Fibroblast of mammary gland (primary cell): ENCODE measurements around the gene LONP2.
"Not testable (repeated sequence)": the region's sequence is repeated elsewhere in the genome, so short reads cannot be mapped to it uniquely, and the experiment has no call there.

Source experiments
- DNase-seq: peaks from one replicate; pipeline ENCODE4 v3.0.0-alpha.2; 2010; ENCODE audit warnings: low read depth
- H3K4me3 ChIP-seq: 2 replicates; pipeline ENCODE4 v1.5.1; 2011; ENCODE audit warnings: low read depth, mild to moderate bottlenecking, low read length, moderate library complexity; ENCODE audit not compliant: control insufficient read depth
- CTCF ChIP-seq: conservative IDR thresholded peaks from 2 replicates; pipeline ENCODE4 v1.5.1; 2011; ENCODE audit warnings: low read depth, low read length, inconsistent platforms; ENCODE audit not compliant: control insufficient read depth, insufficient read depth

LONP2 gene

GRCh38 chr16:48235556-48236136 lies 8.5 kb upstream of the LONP2 start:
- no peak for TF ChIP-seq CTCF
- no peak overlapping the region for H3K4me3 ChIP-seq
- peak; percentile 61 for DNase-seq

GRCh38 chr16:48236286-48236685 lies 7.8 kb upstream of the LONP2 start:
- no peak for DNase-seq
- TF ChIP-seq CTCF: no peak
- H3K4me3 ChIP-seq: no peak overlapping the region

GRCh38 chr16:48240147-48240546 lies 4.0 kb upstream of the LONP2 start:
- H3K4me3 ChIP-seq, DNase-seq: not testable (repeated sequence)

DNA sequence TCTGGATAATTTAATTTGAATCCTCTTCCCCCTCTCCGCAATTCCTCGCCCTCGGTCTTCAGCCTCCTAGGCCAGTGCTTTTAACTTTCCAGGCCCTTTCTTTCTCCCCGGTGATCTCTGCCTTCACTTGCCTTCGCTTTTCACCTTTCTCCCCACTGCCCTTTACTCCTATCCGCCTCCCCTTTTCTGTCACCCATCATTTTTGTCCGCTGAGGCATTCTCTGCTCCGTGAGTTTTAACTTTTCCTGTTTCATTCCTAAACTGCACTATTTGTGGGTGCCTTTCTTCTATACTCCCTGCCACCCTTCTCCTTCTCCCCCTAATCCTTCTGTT lies 729 bp downstream of the LONP2 start:
- H3K4me3 ChIP-seq: peak overlapping the region; percentile 59
- no peak for DNase-seq
- TF ChIP-seq CTCF: no peak

GRCh38 chr16:48246066-48246465 lies 2.0 kb downstream of the LONP2 start:
- peak overlapping the region; percentile 9 for H3K4me3 ChIP-seq
- no peak for TF ChIP-seq CTCF
- DNase-seq: peak; percentile 43

GRCh38 chr16:48247311-48247710 lies 3.2 kb downstream of the LONP2 start, which contains the start of gene ABCC11:
Gene ABCC11, minus strand, starts transcription at chr16:48247539. Its CDS starts 15,618 bp downstream, at chr16:48231921.
- TF ChIP-seq CTCF: no peak
- H3K4me3 ChIP-seq: no peak within 1 kb of the TSS
- no peak for DNase-seq

DNA sequence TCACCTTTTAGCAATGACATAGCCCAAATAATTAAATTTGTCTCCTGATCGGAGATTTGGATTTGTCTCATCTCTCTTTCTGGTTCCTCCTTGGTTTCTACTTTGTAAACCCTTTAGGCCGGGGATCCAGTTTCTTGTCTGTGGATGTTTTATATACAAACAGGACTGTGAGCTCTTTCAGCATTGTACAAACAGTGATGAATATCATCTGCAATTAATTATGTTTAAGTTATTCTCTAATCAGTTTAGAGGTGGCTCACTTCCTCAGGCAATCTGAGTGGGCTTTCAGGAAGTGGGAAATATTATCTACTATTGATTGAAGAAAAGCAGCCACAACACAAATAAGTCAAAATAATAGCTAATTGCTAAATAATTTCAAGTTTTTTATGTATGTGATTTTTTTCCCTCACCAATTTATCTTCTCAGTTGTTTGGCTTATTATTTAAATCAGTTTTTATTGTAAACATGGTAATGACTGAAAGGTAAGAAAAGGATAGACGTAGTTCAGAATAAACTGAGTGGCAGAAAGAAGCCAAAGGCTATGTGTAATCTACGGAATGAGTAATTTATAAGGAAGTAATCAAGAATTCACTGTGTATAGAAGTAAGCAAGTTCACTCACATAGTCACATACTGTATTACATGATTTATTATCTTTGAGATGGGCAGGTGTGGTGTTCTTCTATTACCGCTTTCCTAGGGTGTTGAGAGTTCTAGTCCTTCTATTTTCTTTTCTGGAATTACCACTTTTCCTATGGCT lies 6.6 kb downstream of the LONP2 start:
- no peak for TF ChIP-seq CTCF
- H3K4me3 ChIP-seq: no peak overlapping the region
- no peak for DNase-seq
